HL-60 (cell line): Measurements from ENCODE around the gene KRT25.

ENCODE experiments used
- DNase-seq, 2 experiments: peaks; one replicate each; pipeline ENCODE4 v3.0.0-alpha.2; 2010 to 2020; ENCODE audit warnings: low read depth in 1 of 2, low spot score in 1 of 2
- H3K27ac ChIP-seq: fragments of 250-450 bp; sonication (Bioruptor Pico); replicated peaks from 2 replicates; pipeline ENCODE4 v1.5.1; 2020; ENCODE audit warnings: mild to moderate bottlenecking, moderate library complexity
- H3K27me3 ChIP-seq: fragments of 250-450 bp; sonication (Bioruptor Pico); 2 replicates; pipeline ENCODE4 v1.5.1; 2021; ENCODE audit warnings: mild to moderate bottlenecking, moderate library complexity; ENCODE audit not compliant: insufficient read depth, poor library complexity, severe bottlenecking
- H3K4me3 ChIP-seq: replicated peaks from 2 replicates; pipeline ENCODE4 v1.5.1; 2011; ENCODE audit warnings: mild to moderate bottlenecking, control low read depth, low read length; ENCODE audit not compliant: insufficient read depth
- GABPA ChIP-seq: IDR thresholded peaks from 2 replicates; pipeline ENCODE4 v1.6.1; 2012; ENCODE audit warnings: low read depth
- POLR2AphosphoS5 ChIP-seq: IDR thresholded peaks from 2 replicates; pipeline ENCODE4 v1.6.1; 2012; ENCODE audit warnings: low read depth
- SPI1 ChIP-seq: IDR thresholded peaks from 2 replicates; pipeline ENCODE4 v1.6.1; 2012; ENCODE audit warnings: low read depth, mild to moderate bottlenecking, borderline replicate concordance
- TF ChIP-seq, protein P1 (sequence below): IDR thresholded peaks from one replicate; pipeline ENCODE4 v1.5.1; 2011; ENCODE audit warnings: low read length, control low read depth, inconsistent platforms; ENCODE audit not compliant: insufficient read depth
- TF ChIP-seq, protein P2 (sequence below): IDR thresholded peaks from 2 replicates; pipeline ENCODE4 v1.6.1; 2012; ENCODE audit warnings: low read depth; ENCODE audit not compliant: insufficient replicate concordance

KRT25 gene

DNA sequence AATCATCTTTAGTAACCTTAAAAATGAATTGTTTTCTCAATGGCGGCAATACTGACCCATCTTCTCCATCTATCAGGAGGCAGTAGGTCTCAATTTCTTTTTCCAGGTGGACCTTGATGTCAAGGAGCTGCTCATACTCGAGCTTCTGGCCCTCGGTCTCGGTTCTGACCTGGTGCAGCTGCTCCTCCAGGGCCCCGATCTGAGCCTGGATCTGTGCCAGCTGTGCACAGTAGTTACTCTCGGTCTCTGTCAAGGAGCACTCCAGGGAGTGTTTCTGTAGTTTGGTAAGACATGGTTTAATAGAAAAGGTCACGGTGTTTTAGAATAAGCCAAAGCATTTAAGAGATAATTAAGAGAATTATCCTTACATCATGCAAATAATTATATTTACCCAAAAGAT lies 22.3 kb upstream of the KRT25 start:
- TF ChIP-seq, protein P1, sequence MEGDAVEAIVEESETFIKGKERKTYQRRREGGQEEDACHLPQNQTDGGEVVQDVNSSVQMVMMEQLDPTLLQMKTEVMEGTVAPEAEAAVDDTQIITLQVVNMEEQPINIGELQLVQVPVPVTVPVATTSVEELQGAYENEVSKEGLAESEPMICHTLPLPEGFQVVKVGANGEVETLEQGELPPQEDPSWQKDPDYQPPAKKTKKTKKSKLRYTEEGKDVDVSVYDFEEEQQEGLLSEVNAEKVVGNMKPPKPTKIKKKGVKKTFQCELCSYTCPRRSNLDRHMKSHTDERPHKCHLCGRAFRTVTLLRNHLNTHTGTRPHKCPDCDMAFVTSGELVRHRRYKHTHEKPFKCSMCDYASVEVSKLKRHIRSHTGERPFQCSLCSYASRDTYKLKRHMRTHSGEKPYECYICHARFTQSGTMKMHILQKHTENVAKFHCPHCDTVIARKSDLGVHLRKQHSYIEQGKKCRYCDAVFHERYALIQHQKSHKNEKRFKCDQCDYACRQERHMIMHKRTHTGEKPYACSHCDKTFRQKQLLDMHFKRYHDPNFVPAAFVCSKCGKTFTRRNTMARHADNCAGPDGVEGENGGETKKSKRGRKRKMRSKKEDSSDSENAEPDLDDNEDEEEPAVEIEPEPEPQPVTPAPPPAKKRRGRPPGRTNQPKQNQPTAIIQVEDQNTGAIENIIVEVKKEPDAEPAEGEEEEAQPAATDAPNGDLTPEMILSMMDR, result no peak
- no peak for TF ChIP-seq POLR2AphosphoS5
- TF ChIP-seq GABPA, result no peak
- TF ChIP-seq SPI1, result no peak
- TF ChIP-seq, protein P2, sequence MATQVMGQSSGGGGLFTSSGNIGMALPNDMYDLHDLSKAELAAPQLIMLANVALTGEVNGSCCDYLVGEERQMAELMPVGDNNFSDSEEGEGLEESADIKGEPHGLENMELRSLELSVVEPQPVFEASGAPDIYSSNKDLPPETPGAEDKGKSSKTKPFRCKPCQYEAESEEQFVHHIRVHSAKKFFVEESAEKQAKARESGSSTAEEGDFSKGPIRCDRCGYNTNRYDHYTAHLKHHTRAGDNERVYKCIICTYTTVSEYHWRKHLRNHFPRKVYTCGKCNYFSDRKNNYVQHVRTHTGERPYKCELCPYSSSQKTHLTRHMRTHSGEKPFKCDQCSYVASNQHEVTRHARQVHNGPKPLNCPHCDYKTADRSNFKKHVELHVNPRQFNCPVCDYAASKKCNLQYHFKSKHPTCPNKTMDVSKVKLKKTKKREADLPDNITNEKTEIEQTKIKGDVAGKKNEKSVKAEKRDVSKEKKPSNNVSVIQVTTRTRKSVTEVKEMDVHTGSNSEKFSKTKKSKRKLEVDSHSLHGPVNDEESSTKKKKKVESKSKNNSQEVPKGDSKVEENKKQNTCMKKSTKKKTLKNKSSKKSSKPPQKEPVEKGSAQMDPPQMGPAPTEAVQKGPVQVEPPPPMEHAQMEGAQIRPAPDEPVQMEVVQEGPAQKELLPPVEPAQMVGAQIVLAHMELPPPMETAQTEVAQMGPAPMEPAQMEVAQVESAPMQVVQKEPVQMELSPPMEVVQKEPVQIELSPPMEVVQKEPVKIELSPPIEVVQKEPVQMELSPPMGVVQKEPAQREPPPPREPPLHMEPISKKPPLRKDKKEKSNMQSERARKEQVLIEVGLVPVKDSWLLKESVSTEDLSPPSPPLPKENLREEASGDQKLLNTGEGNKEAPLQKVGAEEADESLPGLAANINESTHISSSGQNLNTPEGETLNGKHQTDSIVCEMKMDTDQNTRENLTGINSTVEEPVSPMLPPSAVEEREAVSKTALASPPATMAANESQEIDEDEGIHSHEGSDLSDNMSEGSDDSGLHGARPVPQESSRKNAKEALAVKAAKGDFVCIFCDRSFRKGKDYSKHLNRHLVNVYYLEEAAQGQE, result no peak
- DNase-seq, result no peak

DNA sequence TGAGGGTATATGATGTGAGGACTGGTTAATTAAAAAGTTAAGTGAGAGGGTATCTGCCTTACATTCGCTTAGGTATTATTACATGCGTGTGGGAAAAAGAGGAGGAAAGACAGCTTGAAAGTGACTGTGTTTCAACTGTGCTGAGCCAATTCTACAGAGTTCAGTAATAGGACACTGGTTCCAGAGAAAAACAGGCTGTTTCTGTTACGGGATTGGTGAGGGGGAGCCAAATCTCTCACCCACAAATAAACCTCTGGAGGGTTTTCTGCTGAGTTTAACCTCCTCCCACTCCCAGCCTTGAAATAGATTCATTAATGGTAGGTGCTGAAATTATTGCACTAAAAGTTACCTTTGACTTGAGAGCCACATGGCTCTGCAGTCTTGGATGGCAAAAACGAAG lies 20.8 kb upstream of the KRT25 start:
- H3K27me3 ChIP-seq, result peaks cover 7% of the 10 kb centered on the region
- DNase-seq, result no peak

More for the DNA sequence above, 22.3 kb upstream of the KRT25 start:
- H3K27me3 ChIP-seq, result peaks cover 7% of the 10 kb centered on the region
- no peak overlapping the region for H3K4me3 ChIP-seq
- no peak overlapping the region for H3K27ac ChIP-seq

DNA sequence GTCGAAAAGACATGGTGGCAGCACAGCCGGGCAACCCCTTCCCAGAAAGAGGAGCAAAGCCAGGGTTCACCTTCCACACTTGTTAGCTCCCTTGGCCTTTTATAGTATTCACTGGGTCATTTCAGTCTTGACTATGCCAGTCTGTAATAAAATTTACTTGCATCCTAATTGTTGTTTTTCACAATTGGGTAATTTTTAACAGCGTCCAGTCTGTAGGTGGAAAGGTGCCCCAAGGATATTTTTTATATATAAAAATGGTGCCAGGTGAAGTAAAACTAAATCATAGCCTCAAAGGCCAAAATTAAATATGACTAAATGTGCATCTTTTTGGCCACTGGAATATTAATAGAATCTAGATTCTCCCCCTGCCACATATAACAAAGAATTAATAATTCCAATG lies 17.0 kb upstream of the KRT25 start, which contains the start of gene KRT26:
TSS of gene KRT26 (minus strand) at position 101 of the 400 bp plus-strand sequence. CDS start at position 13, 88 bp downstream.
- Histone ChIP-seq H3K27ac (no peak within 1 kb of the TSS), H3K27me3 (peaks cover 3% of the 10 kb centered on the region), H3K4me3 (no peak within 1 kb of the TSS)
- DNase-seq, result no peak
- TF ChIP-seq, protein P1, result no peak
- no peak for TF ChIP-seq GABPA
- TF ChIP-seq, protein P2, result no peak

More for the DNA sequence above, 20.8 kb upstream of the KRT25 start:
- no peak overlapping the region for H3K27ac ChIP-seq
- no peak for TF ChIP-seq SPI1
- TF ChIP-seq, protein P2, result no peak
- H3K4me3 ChIP-seq, result no peak overlapping the region

DNA sequence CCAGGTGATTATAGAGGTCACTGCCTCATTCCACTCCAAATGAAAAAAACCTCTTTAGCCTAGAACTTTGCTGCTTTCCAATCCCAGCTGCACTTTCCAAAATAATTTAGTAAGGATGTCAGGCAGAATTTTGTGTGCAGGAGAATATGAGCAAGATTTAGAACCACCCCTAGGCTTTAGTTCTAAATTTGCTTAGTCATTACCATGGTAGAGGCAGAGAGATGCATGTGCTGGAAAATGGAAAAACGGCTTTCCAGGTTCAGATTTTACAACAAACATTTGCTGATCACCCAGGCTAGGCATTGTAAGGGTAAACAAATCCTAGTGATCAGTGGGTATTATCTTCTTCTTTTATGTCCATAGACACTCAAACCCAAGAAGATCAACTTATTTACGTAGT lies 10.5 kb upstream of the KRT25 start:
- no peak for DNase-seq
- Histone ChIP-seq H3K27ac (no peak overlapping the region), H3K4me3 (no peak overlapping the region), H3K27me3 (no peaks in the 10 kb centered on the region)
- TF ChIP-seq POLR2AphosphoS5 (no peak), SPI1 (no peak), GABPA (no peak)
- TF ChIP-seq, protein P2, result no peak
- TF ChIP-seq, protein P1, result no peak
